GM20431 (cell line): ENCODE data around the gene BCAS4.
"Not testable (repeated sequence)": the region's sequence is repeated elsewhere in the genome, so short reads cannot be mapped to it uniquely, and the experiment has no call there.

ENCODE experiments used
- in situ Hi-C: fragments of 300-500 bp; cut with MseI, MboI; formaldehyde crosslinking; loops from one replicate; pipeline ENCODE4 v1.15.0; 2020; ENCODE audit warnings: low sequenced_read_pairs; ENCODE audit not compliant: unreplicated experiment

The BCAS4 gene

GRCh38 chr20:50769551-50770085 is 25.2 kb upstream of the BCAS4 start:
- in situ Hi-C loops, result not testable (repeated sequence)

GRCh38 chr20:50771419-50772080 is 23.3 kb upstream of the BCAS4 start:
- in situ Hi-C loops, result not testable (repeated sequence)

- in situ Hi-C loops, result no loop called here
Measured at GRCh38 chr20:50772420-50773185, 22.3 kb upstream of the BCAS4 start.

GRCh38 chr20:50774515-50774914 is 20.3 kb upstream of the BCAS4 start:
- in situ Hi-C loops, result no loop called here

- in situ Hi-C loops, result loop anchor here (25.0 kb wide), 1 partner anchor 536 kb away; no protein-coding TSS in a partner anchor
Measured at GRCh38 chr20:50776122-50776817, 18.6 kb upstream of the BCAS4 start.

- in situ Hi-C loops, result loop anchor here (25.0 kb wide), 1 partner anchor 535 kb away; no protein-coding TSS in a partner anchor
Measured at GRCh38 chr20:50777373-50777772, 17.5 kb upstream of the BCAS4 start.

- in situ Hi-C loops, result loop anchor here (25.0 kb wide), 1 partner anchor 533 kb away; no protein-coding TSS in a partner anchor
Measured at GRCh38 chr20:50778994-50779393, 15.9 kb upstream of the BCAS4 start.

- in situ Hi-C loops, result loop anchor here (25.0 kb wide), 1 partner anchor 529 kb away; no protein-coding TSS in a partner anchor
Measured at GRCh38 chr20:50783390-50783789, 11.5 kb upstream of the BCAS4 start.

- in situ Hi-C loops, result loop anchor here (25.0 kb wide), 1 partner anchor 528 kb away; no protein-coding TSS in a partner anchor
Measured at GRCh38 chr20:50783903-50784302, 11.0 kb upstream of the BCAS4 start.

GRCh38 chr20:50784464-50784863 is 10.4 kb upstream of the BCAS4 start:
- in situ Hi-C loops, result loop anchor here (25.0 kb wide), 1 partner anchor 528 kb away; no protein-coding TSS in a partner anchor

GRCh38 chr20:50786703-50787102 is 8.2 kb upstream of the BCAS4 start:
- in situ Hi-C loops, result loop anchor here (25.0 kb wide), 1 partner anchor 526 kb away; no protein-coding TSS in a partner anchor

GRCh38 chr20:50787181-50787580 is 7.7 kb upstream of the BCAS4 start:
- in situ Hi-C loops, result loop anchor here (25.0 kb wide), 1 partner anchor 525 kb away; no protein-coding TSS in a partner anchor

GRCh38 chr20:50788045-50788991 is 6.5 kb upstream of the BCAS4 start:
- in situ Hi-C loops, result loop anchor here (25.0 kb wide), 1 partner anchor 524 kb away; no protein-coding TSS in a partner anchor

GRCh38 chr20:50789968-50790650 is 4.8 kb upstream of the BCAS4 start:
- in situ Hi-C loops, result loop anchor here (25.0 kb wide), 1 partner anchor 522 kb away; no protein-coding TSS in a partner anchor

- in situ Hi-C loops, result loop anchor here (25.0 kb wide), 1 partner anchor 522 kb away; no protein-coding TSS in a partner anchor
Measured at GRCh38 chr20:50790651-50791277, 4.1 kb upstream of the BCAS4 start.

GRCh38 chr20:50792708-50793574 is 1.9 kb upstream of the BCAS4 start:
- in situ Hi-C loops, result loop anchor here (25.0 kb wide), 1 partner anchor 519 kb away; no protein-coding TSS in a partner anchor

GRCh38 chr20:50793575-50794016 is 1.3 kb upstream of the BCAS4 start:
- in situ Hi-C loops, result loop anchor here (25.0 kb wide), 1 partner anchor 519 kb away; no protein-coding TSS in a partner anchor
